ENCODE measurements around the gene RABEP2. TPM values are rescaled to one million over a fixed set of nuclear protein-coding genes. Genes with fewer than 3 reads are reported as not detected.

The RABEP2 gene
- total and polyA plus RNA-seq, 2 experiments from 2014 or later = 11.8 to 27.2 TPM

DNA sequence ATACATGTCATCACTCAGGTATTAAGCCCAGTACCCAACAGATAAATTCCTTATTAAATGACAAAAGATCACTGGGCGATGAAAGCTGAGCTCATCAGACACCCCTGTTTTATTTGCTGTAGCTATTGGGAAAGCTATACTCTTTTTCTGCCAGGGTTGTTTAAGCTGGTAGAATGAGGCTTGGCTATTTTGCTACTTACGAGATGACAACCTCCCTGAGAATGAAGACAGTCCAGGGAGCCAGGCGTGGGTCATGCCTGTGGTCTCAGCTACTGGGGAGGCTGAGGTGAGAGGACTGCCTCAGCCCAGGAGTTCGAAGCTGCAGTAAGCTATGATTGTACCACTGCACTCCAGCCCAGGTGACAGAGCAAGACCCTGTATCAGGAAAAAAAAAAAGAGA lies 65.7 kb downstream of the RABEP2 start:
- peaks cover 2% of the 10 kb centered on the region; the same call in 1 of the 3 replicates for H3K36me3 Mint-ChIP-seq (ENCODE audit: low read depth)
- TF ChIP-seq, protein P1, sequence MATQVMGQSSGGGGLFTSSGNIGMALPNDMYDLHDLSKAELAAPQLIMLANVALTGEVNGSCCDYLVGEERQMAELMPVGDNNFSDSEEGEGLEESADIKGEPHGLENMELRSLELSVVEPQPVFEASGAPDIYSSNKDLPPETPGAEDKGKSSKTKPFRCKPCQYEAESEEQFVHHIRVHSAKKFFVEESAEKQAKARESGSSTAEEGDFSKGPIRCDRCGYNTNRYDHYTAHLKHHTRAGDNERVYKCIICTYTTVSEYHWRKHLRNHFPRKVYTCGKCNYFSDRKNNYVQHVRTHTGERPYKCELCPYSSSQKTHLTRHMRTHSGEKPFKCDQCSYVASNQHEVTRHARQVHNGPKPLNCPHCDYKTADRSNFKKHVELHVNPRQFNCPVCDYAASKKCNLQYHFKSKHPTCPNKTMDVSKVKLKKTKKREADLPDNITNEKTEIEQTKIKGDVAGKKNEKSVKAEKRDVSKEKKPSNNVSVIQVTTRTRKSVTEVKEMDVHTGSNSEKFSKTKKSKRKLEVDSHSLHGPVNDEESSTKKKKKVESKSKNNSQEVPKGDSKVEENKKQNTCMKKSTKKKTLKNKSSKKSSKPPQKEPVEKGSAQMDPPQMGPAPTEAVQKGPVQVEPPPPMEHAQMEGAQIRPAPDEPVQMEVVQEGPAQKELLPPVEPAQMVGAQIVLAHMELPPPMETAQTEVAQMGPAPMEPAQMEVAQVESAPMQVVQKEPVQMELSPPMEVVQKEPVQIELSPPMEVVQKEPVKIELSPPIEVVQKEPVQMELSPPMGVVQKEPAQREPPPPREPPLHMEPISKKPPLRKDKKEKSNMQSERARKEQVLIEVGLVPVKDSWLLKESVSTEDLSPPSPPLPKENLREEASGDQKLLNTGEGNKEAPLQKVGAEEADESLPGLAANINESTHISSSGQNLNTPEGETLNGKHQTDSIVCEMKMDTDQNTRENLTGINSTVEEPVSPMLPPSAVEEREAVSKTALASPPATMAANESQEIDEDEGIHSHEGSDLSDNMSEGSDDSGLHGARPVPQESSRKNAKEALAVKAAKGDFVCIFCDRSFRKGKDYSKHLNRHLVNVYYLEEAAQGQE (IDR thresholded peaks at IDR 0.05; ENCODE audit: unreplicated experiment) = no peak
- TF ChIP-seq, protein P2, sequence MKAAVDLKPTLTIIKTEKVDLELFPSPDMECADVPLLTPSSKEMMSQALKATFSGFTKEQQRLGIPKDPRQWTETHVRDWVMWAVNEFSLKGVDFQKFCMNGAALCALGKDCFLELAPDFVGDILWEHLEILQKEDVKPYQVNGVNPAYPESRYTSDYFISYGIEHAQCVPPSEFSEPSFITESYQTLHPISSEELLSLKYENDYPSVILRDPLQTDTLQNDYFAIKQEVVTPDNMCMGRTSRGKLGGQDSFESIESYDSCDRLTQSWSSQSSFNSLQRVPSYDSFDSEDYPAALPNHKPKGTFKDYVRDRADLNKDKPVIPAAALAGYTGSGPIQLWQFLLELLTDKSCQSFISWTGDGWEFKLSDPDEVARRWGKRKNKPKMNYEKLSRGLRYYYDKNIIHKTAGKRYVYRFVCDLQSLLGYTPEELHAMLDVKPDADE (IDR thresholded peaks at IDR 0.05) = no peak
- TF ChIP-seq STAT1 (IDR thresholded peaks at IDR 0.05; ENCODE audit: unreplicated experiment) (no peak), ZNF114 (CRISPR knock-in tag; IDR thresholded peaks at IDR 0.05) (no peak), JUNB (IDR thresholded peaks at IDR 0.05; ENCODE audit: unreplicated experiment) (no peak), EZH2phosphoT487 (IDR thresholded peaks at IDR 0.05; ENCODE audit: unreplicated experiment) (no peak), ZNF331 (CRISPR knock-in tag; IDR thresholded peaks at IDR 0.05; ENCODE audit: low read depth) (no peak), POLR2AphosphoS5 (IDR thresholded peaks at IDR 0.05; ENCODE audit: low read depth) (no peak), NANOG (IDR thresholded peaks at IDR 0.05; ENCODE audit: borderline replicate concordance) (no peak), EZH2 (IDR thresholded peaks at IDR 0.05; ENCODE audit: low read depth, unreplicated experiment) (no peak), CREB1 (CRISPR knock-in tag; IDR thresholded peaks at IDR 0.05; ENCODE audit: low read depth) (no peak)
- TF ChIP-seq, protein P3, sequence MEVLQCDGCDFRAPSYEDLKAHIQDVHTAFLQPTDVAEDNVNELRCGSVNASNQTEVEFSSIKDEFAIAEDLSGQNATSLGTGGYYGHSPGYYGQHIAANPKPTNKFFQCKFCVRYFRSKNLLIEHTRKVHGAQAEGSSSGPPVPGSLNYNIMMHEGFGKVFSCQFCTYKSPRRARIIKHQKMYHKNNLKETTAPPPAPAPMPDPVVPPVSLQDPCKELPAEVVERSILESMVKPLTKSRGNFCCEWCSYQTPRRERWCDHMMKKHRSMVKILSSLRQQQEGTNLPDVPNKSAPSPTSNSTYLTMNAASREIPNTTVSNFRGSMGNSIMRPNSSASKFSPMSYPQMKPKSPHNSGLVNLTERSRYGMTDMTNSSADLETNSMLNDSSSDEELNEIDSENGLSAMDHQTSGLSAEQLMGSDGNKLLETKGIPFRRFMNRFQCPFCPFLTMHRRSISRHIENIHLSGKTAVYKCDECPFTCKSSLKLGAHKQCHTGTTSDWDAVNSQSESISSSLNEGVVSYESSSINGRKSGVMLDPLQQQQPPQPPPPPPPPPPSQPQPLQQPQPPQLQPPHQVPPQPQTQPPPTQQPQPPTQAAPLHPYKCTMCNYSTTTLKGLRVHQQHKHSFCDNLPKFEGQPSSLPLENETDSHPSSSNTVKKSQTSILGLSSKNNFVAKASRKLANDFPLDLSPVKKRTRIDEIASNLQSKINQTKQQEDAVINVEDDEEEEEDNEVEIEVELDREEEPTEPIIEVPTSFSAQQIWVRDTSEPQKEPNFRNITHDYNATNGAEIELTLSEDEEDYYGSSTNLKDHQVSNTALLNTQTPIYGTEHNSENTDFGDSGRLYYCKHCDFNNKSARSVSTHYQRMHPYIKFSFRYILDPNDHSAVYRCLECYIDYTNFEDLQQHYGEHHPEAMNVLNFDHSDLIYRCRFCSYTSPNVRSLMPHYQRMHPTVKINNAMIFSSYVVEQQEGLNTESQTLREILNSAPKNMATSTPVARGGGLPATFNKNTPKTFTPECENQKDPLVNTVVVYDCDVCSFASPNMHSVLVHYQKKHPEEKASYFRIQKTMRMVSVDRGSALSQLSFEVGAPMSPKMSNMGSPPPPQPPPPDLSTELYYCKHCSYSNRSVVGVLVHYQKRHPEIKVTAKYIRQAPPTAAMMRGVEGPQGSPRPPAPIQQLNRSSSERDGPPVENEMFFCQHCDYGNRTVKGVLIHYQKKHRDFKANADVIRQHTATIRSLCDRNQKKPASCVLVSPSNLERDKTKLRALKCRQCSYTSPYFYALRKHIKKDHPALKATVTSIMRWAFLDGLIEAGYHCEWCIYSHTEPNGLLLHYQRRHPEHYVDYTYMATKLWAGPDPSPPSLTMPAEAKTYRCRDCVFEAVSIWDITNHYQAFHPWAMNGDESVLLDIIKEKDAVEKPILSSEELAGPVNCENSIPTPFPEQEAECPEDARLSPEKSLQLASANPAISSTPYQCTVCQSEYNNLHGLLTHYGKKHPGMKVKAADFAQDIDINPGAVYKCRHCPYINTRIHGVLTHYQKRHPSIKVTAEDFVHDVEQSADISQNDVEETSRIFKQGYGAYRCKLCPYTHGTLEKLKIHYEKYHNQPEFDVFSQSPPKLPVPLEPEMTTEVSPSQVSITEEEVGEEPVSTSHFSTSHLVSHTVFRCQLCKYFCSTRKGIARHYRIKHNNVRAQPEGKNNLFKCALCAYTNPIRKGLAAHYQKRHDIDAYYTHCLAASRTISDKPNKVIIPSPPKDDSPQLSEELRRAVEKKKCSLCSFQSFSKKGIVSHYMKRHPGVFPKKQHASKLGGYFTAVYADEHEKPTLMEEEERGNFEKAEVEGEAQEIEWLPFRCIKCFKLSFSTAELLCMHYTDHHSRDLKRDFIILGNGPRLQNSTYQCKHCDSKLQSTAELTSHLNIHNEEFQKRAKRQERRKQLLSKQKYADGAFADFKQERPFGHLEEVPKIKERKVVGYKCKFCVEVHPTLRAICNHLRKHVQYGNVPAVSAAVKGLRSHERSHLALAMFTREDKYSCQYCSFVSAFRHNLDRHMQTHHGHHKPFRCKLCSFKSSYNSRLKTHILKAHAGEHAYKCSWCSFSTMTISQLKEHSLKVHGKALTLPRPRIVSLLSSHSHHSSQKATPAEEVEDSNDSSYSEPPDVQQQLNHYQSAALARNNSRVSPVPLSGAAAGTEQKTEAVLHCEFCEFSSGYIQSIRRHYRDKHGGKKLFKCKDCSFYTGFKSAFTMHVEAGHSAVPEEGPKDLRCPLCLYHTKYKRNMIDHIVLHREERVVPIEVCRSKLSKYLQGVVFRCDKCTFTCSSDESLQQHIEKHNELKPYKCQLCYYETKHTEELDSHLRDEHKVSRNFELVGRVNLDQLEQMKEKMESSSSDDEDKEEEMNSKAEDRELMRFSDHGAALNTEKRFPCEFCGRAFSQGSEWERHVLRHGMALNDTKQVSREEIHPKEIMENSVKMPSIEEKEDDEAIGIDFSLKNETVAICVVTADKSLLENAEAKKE (CRISPR knock-in tag; IDR thresholded peaks at IDR 0.05) = no peak
- TF ChIP-seq, protein P4, sequence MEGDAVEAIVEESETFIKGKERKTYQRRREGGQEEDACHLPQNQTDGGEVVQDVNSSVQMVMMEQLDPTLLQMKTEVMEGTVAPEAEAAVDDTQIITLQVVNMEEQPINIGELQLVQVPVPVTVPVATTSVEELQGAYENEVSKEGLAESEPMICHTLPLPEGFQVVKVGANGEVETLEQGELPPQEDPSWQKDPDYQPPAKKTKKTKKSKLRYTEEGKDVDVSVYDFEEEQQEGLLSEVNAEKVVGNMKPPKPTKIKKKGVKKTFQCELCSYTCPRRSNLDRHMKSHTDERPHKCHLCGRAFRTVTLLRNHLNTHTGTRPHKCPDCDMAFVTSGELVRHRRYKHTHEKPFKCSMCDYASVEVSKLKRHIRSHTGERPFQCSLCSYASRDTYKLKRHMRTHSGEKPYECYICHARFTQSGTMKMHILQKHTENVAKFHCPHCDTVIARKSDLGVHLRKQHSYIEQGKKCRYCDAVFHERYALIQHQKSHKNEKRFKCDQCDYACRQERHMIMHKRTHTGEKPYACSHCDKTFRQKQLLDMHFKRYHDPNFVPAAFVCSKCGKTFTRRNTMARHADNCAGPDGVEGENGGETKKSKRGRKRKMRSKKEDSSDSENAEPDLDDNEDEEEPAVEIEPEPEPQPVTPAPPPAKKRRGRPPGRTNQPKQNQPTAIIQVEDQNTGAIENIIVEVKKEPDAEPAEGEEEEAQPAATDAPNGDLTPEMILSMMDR (conservative IDR thresholded peaks at IDR 0.05; ENCODE audit: low read depth in 2 of 2) = no peak
- H3K4me3 Mint-ChIP-seq = no peak overlapping the region
- Histone ChIP-seq H3K27me3 (ENCODE audit: insufficient read depth) (no peaks in the 10 kb centered on the region), H4K20me1 (replicated peaks; ENCODE audit: insufficient read depth) (no peaks in the 10 kb centered on the region), H2AFZ (no peak overlapping the region), H3K4me3 (no peak overlapping the region), H3K4me2 (no peak overlapping the region), H3F3A (replicated peaks; ENCODE audit: low read depth) (0 out of 2 replicates have a peak, but pooled peaks cover 4% of the 10 kb centered on the region), H3K36me3 (ENCODE audit: insufficient read depth) (no peaks in the 10 kb centered on the region), H3K79me2 (replicated peaks; ENCODE audit: insufficient read depth) (peaks cover 14% of the 10 kb centered on the region), H3K9me2 (ENCODE audit: insufficient read depth) (no peaks in the 10 kb centered on the region), H3K4me1 (ENCODE audit: insufficient read depth) (peaks cover 7% of the 10 kb centered on the region; the same call in 1 of the 2 replicates), H3K27ac (ENCODE audit: low read depth) (no peak overlapping the region)
- H3K4me1 Mint-ChIP-seq = peaks cover 4% of the 10 kb centered on the region; the same call in 2 of the 3 replicates
- DNase-seq (ENCODE audit: low spot score) (no peak), ATAC-seq (no peak)
- no peaks in the 10 kb centered on the region for H3K9me3 Mint-ChIP-seq
- H3K27ac Mint-ChIP-seq = no peak overlapping the region
- H3K27me3 Mint-ChIP-seq (ENCODE audit: insufficient read depth, low read depth, poor library complexity) = peaks cover 14% of the 10 kb centered on the region
